KBM-7 (cell line): ENCODE measurements around the gene PLEKHA7.
A peak's percentile ranks its signal among the peaks of the same experiment; 100 is the strongest.
"Not testable (repeated sequence)": the region's sequence is repeated elsewhere in the genome, so short reads cannot be mapped to it uniquely, and the experiment has no call there.

Source experiments
- DNase-seq: peaks from one replicate; pipeline ENCODE4 v3.0.0-alpha.2; 2015
- in situ Hi-C: fragments of 300-500 bp; cut with MboI; formaldehyde crosslinking; loops from 2 replicates; pipeline ENCODE4 v1.14.3; 2020; ENCODE audit warnings: low sequenced_read_pairs, low pct_unique_long_range_greater_than_20kb, mixed read lengths

The PLEKHA7 gene

GRCh38 chr11:17014321-17014832 lies at the start of gene PLEKHA7:
Gene PLEKHA7, minus strand, starts transcription at chr11:17014414. Its CDS starts 13 bp downstream, at chr11:17014401.
- in situ Hi-C loops, result no loop called here
- DNase-seq, result no peak

- in situ Hi-C loops, result loop anchor here (10.0 to 25.0 kb wide), 2 partner anchors 119 to 251 kb away; no protein-coding TSS in a partner anchor
- DNase-seq, result peak; percentile 73
These were observed 49.2 kb upstream of the PLEKHA7 start for GRCh38 chr11:17063171-17064002.

- in situ Hi-C loops, result loop anchor here (25.0 kb wide), 1 partner anchor 239 kb away; no protein-coding TSS in a partner anchor
- not testable (repeated sequence) for DNase-seq
These were observed 36.9 kb upstream of the PLEKHA7 start for GRCh38 chr11:17051146-17051545.

GRCh38 chr11:17048491-17048890 lies 34.3 kb upstream of the PLEKHA7 start:
- DNase-seq, in situ Hi-C loops: not testable (repeated sequence)

GRCh38 chr11:17046690-17047089 lies 32.5 kb upstream of the PLEKHA7 start:
- in situ Hi-C loops, result no loop called here
- DNase-seq, result no peak

GRCh38 chr11:17036666-17037658 lies 22.7 kb upstream of the PLEKHA7 start:
- in situ Hi-C loops, result no loop called here

GRCh38 chr11:17034027-17034426 lies 19.8 kb upstream of the PLEKHA7 start:
- DNase-seq, in situ Hi-C loops: not testable (repeated sequence)

More at GRCh38 chr11:17036666-17037658, 22.7 kb upstream of the PLEKHA7 start:
- peak; percentile 15 for DNase-seq

GRCh38 chr11:17026487-17027082 lies 12.4 kb upstream of the PLEKHA7 start:
- DNase-seq, result peak; percentile 16
- in situ Hi-C loops, result no loop called here

GRCh38 chr11:17024924-17025323 lies 10.7 kb upstream of the PLEKHA7 start:
- in situ Hi-C loops, result no loop called here
- DNase-seq, result no peak

GRCh38 chr11:17021511-17021910 lies 7.3 kb upstream of the PLEKHA7 start:
- in situ Hi-C loops, result no loop called here
- DNase-seq, result no peak

GRCh38 chr11:17020831-17021230 lies 6.6 kb upstream of the PLEKHA7 start:
- DNase-seq, result no peak
- in situ Hi-C loops, result no loop called here

- no peak for DNase-seq
- in situ Hi-C loops, result no loop called here
These were observed 5.0 kb upstream of the PLEKHA7 start for GRCh38 chr11:17019232-17019631.

- in situ Hi-C loops, result no loop called here
- DNase-seq, result no peak
These were observed 1.5 kb upstream of the PLEKHA7 start for GRCh38 chr11:17015627-17016126.

- in situ Hi-C loops, result no loop called here
- peak; percentile 74 for DNase-seq
These were observed 816 bp upstream of the PLEKHA7 start for GRCh38 chr11:17014833-17015626.

GRCh38 chr11:17013548-17014320 lies 480 bp downstream of the PLEKHA7 start:
- peak; percentile 28 for DNase-seq

GRCh38 chr11:17012712-17013547 lies 1.3 kb downstream of the PLEKHA7 start:
- in situ Hi-C loops, result no loop called here
- no peak for DNase-seq

More at GRCh38 chr11:17013548-17014320, 480 bp downstream of the PLEKHA7 start:
- in situ Hi-C loops, result no loop called here
